Stomach (tissue), 9 donors: Measurements from ENCODE around the gene CARD8. TPM values are rescaled to one million over a fixed set of nuclear protein-coding genes. Genes with fewer than 3 reads are reported as not detected.
"Not testable (repeated sequence)": the region's sequence is repeated elsewhere in the genome, so short reads cannot be mapped to it uniquely, and the experiment has no call there.

Experiments used
- DNase-seq, 2 donors: peaks; one replicate each; pipeline versions ENCODE4 v3.0.0 to v3.0.0-alpha.2; 2013 to 2019
- H3K27ac ChIP-seq, 5 donors: fragments of 200-600 bp in 4 of 5; sonication (generic) in 4 of 5; one replicate each; pipeline ENCODE4 v1.5.1; 2013 to 2019; ENCODE audit warnings: mild to moderate bottlenecking in 1 of 5, moderate library complexity in 1 of 5
- H3K27me3 ChIP-seq, 3 donors: fragments of 200-600 bp; sonication (generic); one replicate each; pipeline ENCODE4 v1.5.1; 2017 to 2019; ENCODE audit warnings: mixed run types in 1 of 3
- H3K36me3 ChIP-seq, 4 donors: fragments of 200-600 bp; sonication (generic); 1 replicate in 3 of 4; 2 replicates in 1 of 4; pipeline ENCODE4 v1.5.1; 2016 to 2019
- H3K4me1 ChIP-seq, 4 donors: fragments of 200-600 bp; sonication (generic); one replicate each; pipeline ENCODE4 v1.5.1; 2016 to 2019
- H3K4me3 ChIP-seq, 4 donors: fragments of 200-600 bp; sonication (generic) in 3 of 4; one replicate each; pipeline ENCODE4 v1.5.1; 2016 to 2019; ENCODE audit warnings: mild to moderate bottlenecking in 1 of 4
- H3K9me3 ChIP-seq, 4 donors: fragments of 200-600 bp; sonication (generic); one replicate each; pipeline ENCODE4 v1.5.1; 2016 to 2019
- EP300 ChIP-seq: sonication (generic); formaldehyde crosslinking; IDR thresholded peaks from one replicate; pipeline ENCODE4 v1.6.1; 2017; ENCODE audit warnings: antibody characterized with exemption
- POLR2A ChIP-seq, 4 donors: fragments of 450-650 bp; IDR thresholded peaks; one replicate each; pipeline ENCODE4 v1.6.1; 2016; ENCODE audit warnings: antibody characterized with exemption in 4 of 4, control low read depth in 2 of 4, mild to moderate bottlenecking in 1 of 4, moderate library complexity in 1 of 4
- POLR2AphosphoS5 ChIP-seq, 3 donors: sonication (generic); formaldehyde crosslinking; IDR thresholded peaks; one replicate each; pipeline ENCODE4 v1.6.1; 2016; ENCODE audit warnings: antibody characterized with exemption in 3 of 3
- WGBS, 5 donors: extraction: QIAGEN DNeasy Blood & Tissue Kit in 3 of 5; methylation state at CpG; one replicate each; pipeline versions ENCODE4 v1.1.5 to v1.1.7; 2013 to 2018; 5-methylcytosine and 5-hydroxymethylcytosine counted together
- intact Hi-C: fragments of 100-400 bp; cut with DNase I; formaldehyde crosslinking; loops from one replicate; pipeline ENCODE4 v1.15.1; 2023; ENCODE audit warnings: low total_unique reads
- polyA plus RNA-seq, 3 donors: library from polyadenylated mRNA; stranded (reverse); fragments of 200-250 nt; gene quantifications; one replicate each; pipeline ENCODE4 v1.2.3, GENCODE V29; 2013
- total RNA-seq, 5 donors: library from RNA; depleted of rRNA; stranded (reverse); fragments of >200 nt; gene quantifications; one replicate each; pipeline versions ENCODE4 v1.1.0 to v1.2.3, GENCODE V29; 2014 to 2016
- TF ChIP-seq, protein P1 (sequence below), 7 experiments: fragments of 450-650 bp in 4 of 7; fragments of 200-600 bp in 3 of 7; sonication (generic) in 3 of 7; IDR thresholded peaks; one replicate each; pipeline ENCODE4 v1.5.1; 2016 to 2019; ENCODE audit warnings: antibody characterized with exemption in 7 of 7, control low read depth in 2 of 7, mild to moderate bottlenecking in 1 of 7
- donor health status: healthy with polysubstance abuse.
- donor health status: Bipolar disorder and iron deficiency.
- donor health status: healthy.

CARD8 gene
- total and polyA plus RNA-seq, 8 donors: 5.2 to 63.6 (median 25.8) TPM

DNA sequence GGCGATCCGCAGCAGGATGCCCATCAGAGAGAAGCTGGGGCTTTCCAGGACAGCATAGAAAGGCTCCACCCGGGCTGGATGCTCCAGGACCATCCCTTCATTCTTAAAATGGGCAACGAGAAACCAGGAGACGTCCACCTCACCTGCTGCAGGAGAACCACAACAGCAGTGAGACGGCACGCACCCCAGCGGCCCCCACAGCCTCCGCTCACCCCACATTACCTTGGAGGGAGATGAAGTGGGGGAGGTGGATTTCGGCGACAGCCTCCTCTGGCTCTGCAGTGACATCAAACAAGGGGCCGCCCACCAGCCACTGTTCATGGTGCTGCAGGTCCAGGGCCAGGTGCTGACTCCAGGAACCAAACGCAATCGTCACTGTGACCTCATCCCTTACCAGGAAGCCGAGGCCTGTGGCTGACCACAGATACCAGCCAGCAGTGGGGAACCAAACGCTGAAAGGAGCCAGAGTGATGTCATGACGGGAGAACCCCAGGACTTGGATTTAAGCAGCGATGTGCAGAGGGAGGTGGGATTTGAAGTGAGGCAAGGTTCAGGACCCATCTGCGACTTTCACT lies 25.1 kb downstream of the CARD8 start:
- DNase-seq: no peak
- Histone ChIP-seq H3K9me3 (no peaks in the 10 kb centered on the region), H3K4me3 (no peak overlapping the region), H3K27me3 (no peaks in the 10 kb centered on the region), H3K36me3 (peaks cover 32 to 95% (median 92%) of the 10 kb centered on the region in 4 donors), H3K27ac (no peak overlapping the region), H3K4me1 (no peaks in the 10 kb centered on the region)
- WGBS, 5 donors: 79 to 89% (median 85%) methylated on average over 18 to 19 of the region's 19 CpGs
- TF ChIP-seq POLR2AphosphoS5 (IDR thresholded peaks at IDR 0.05) (no peak), POLR2A (IDR thresholded peaks at IDR 0.05) (no peak), EP300 (no peak)
- TF ChIP-seq, protein P1, sequence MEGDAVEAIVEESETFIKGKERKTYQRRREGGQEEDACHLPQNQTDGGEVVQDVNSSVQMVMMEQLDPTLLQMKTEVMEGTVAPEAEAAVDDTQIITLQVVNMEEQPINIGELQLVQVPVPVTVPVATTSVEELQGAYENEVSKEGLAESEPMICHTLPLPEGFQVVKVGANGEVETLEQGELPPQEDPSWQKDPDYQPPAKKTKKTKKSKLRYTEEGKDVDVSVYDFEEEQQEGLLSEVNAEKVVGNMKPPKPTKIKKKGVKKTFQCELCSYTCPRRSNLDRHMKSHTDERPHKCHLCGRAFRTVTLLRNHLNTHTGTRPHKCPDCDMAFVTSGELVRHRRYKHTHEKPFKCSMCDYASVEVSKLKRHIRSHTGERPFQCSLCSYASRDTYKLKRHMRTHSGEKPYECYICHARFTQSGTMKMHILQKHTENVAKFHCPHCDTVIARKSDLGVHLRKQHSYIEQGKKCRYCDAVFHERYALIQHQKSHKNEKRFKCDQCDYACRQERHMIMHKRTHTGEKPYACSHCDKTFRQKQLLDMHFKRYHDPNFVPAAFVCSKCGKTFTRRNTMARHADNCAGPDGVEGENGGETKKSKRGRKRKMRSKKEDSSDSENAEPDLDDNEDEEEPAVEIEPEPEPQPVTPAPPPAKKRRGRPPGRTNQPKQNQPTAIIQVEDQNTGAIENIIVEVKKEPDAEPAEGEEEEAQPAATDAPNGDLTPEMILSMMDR (IDR thresholded peaks at IDR 0.05): no peak
- intact Hi-C loops: no loop called here

GRCh38 chr19:48221628-48222027 lies 34.1 kb downstream of the CARD8 start:
- no peak for TF ChIP-seq EP300
- TF ChIP-seq, protein P1 (IDR thresholded peaks at IDR 0.05): no peak
- no peak for TF ChIP-seq POLR2A (IDR thresholded peaks at IDR 0.05)
- TF ChIP-seq POLR2AphosphoS5 (IDR thresholded peaks at IDR 0.05): no peak
- WGBS, 5 donors: 93 to 98% (median 94%) methylated on average over 5 of the region's 5 CpGs
- H3K4me1 ChIP-seq: no peaks in the 10 kb centered on the region
- peaks cover 2 to 81% (median 57%) of the 10 kb centered on the region in 4 donors for H3K36me3 ChIP-seq
- no peak for DNase-seq
- no peak overlapping the region for H3K27ac ChIP-seq
- H3K9me3 ChIP-seq: no peaks in the 10 kb centered on the region
- H3K27me3 ChIP-seq: no peaks in the 10 kb centered on the region
- no peak overlapping the region for H3K4me3 ChIP-seq
- intact Hi-C loops: no loop called here

GRCh38 chr19:48220784-48221183 lies 34.9 kb downstream of the CARD8 start:
- H3K36me3 ChIP-seq: peaks cover 2 to 81% (median 56%) of the 10 kb centered on the region in 4 donors
- DNase-seq, intact Hi-C loops: not testable (repeated sequence)

GRCh38 chr19:48218997-48219396 lies 36.7 kb downstream of the CARD8 start:
- H3K27me3 ChIP-seq: no peaks in the 10 kb centered on the region
- H3K36me3 ChIP-seq: peaks cover 2 to 76% (median 60%) of the 10 kb centered on the region in 4 donors
- TF ChIP-seq POLR2AphosphoS5 (IDR thresholded peaks at IDR 0.05): no peak
- no peak for TF ChIP-seq POLR2A (IDR thresholded peaks at IDR 0.05)
- no peak for TF ChIP-seq EP300
- TF ChIP-seq, protein P1 (IDR thresholded peaks at IDR 0.05): no peak
- intact Hi-C loops: no loop called here
- H3K27ac ChIP-seq: no peak overlapping the region
- no peaks in the 10 kb centered on the region for H3K9me3 ChIP-seq
- no peak for DNase-seq
- H3K4me3 ChIP-seq: no peak overlapping the region
- no peaks in the 10 kb centered on the region for H3K4me1 ChIP-seq
- WGBS, 5 donors: 87 to 95% (median 90%) methylated on average over 6 of the region's 6 CpGs

More at GRCh38 chr19:48220784-48221183, 34.9 kb downstream of the CARD8 start:
- H3K4me3 ChIP-seq, H3K27ac ChIP-seq, H3K4me1 ChIP-seq, H3K27me3 ChIP-seq, H3K9me3 ChIP-seq: not testable (repeated sequence)
- 96 to 100% (median 98%) methylated on average over 3 of the region's 3 CpGs for WGBS, 5 donors

- intact Hi-C loops: no loop called here
- no peak for DNase-seq
- Histone ChIP-seq H3K9me3 (no peaks in the 10 kb centered on the region), H3K36me3 (peaks cover 2 to 84% (median 68%) of the 10 kb centered on the region in 4 donors), H3K27me3 (no peaks in the 10 kb centered on the region), H3K27ac (no peak overlapping the region), H3K4me3 (no peak overlapping the region), H3K4me1 (no peaks in the 10 kb centered on the region)
- TF ChIP-seq POLR2A (IDR thresholded peaks at IDR 0.05) (no peak), EP300 (no peak), POLR2AphosphoS5 (IDR thresholded peaks at IDR 0.05) (no peak)
- WGBS, 5 donors: 80 to 90% (median 87%) methylated on average over 13 to 14 of the region's 14 CpGs
Measured at GRCh38 chr19:48216933-48217332, 38.8 kb downstream of the CARD8 start.
